Measurements from ENCODE around the gene PTPRN2. TPM values are rescaled to one million over a fixed set of nuclear protein-coding genes. Genes with fewer than 3 reads are reported as not detected.

PTPRN2 gene
- total and polyA plus RNA-seq, 2 of the 8 experiments (the other 6 are each of a cell fraction or from before 2014, with no cell fraction given) = 2.6 to 4.5 TPM

DNA sequence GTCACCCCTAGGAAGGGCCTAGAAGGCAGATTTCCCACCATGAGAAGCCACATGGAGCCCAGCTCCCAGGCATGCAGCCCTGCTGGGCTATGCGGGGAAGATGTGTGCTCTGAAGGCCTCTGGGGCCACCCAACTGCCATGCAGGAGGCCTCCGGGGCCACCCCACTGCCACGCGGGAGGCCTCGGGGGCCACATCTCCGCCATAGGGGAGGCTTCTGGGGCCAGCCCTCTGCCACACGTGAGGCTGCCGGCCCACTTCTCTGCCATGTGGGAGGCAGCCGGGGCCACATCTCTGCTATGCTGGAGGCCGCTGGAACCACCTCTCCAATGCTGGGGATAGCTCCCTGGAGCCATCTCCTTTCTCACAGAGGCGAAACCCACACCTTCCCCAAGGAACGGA, 799.0 kb downstream of the PTPRN2 start:
- WGBS, 2 experiments (ENCODE audit: extremely low coverage in 1 of 2, insufficient coverage in 1 of 2, insufficient read length in 1 of 2, insufficient replicate concordance in 2 of 2, low coverage in 1 of 2, low lambda C conversion rate in 2 of 2, missing lambda C conversion rate in 1 of 2) = 91% methylated on average over 12 of the region's 12 CpGs; no CpG with 5 or more reads in 1 of the 2 experiments
- FAIRE-seq = no peak
- TF ChIP-seq CBX8 (IDR thresholded peaks at IDR 0.05; ENCODE audit: borderline replicate concordance, low read depth, low read length) (no peak), SP1 (IDR thresholded peaks at IDR 0.05; ENCODE audit: low read depth, low read length) (no peak), SUZ12 (IDR thresholded peaks at IDR 0.05; ENCODE audit: low read length) (no peak), CTBP2 (IDR thresholded peaks at IDR 0.05; ENCODE audit: borderline replicate concordance, insufficient read depth, insufficient read length, low read length) (no peak), BRCA1 (IDR thresholded peaks at IDR 0.05; ENCODE audit: low read depth, low read length) (no peak), GABPA (IDR thresholded peaks at IDR 0.05; ENCODE audit: borderline replicate concordance, insufficient read depth, low read length) (no peak), SP4 (IDR thresholded peaks at IDR 0.05; ENCODE audit: low read length) (no peak), POLR2A (IDR thresholded peaks at IDR 0.05; ENCODE audit: control extremely low read depth in 1 of 2, low read depth in 2 of 2, low read length in 2 of 2) (no peak), TAF7 (optimal IDR thresholded peaks at IDR 0.05; ENCODE audit: borderline replicate concordance, low read depth, low read length) (no peak), BACH1 (IDR thresholded peaks at IDR 0.05; ENCODE audit: low read length) (no peak), TEAD4 (IDR thresholded peaks at IDR 0.05; ENCODE audit: low read depth, low read length) (no peak), HDAC6 (IDR thresholded peaks at IDR 0.05; ENCODE audit: low read depth, low read length) (no peak)
- TF ChIP-seq, protein P1, sequence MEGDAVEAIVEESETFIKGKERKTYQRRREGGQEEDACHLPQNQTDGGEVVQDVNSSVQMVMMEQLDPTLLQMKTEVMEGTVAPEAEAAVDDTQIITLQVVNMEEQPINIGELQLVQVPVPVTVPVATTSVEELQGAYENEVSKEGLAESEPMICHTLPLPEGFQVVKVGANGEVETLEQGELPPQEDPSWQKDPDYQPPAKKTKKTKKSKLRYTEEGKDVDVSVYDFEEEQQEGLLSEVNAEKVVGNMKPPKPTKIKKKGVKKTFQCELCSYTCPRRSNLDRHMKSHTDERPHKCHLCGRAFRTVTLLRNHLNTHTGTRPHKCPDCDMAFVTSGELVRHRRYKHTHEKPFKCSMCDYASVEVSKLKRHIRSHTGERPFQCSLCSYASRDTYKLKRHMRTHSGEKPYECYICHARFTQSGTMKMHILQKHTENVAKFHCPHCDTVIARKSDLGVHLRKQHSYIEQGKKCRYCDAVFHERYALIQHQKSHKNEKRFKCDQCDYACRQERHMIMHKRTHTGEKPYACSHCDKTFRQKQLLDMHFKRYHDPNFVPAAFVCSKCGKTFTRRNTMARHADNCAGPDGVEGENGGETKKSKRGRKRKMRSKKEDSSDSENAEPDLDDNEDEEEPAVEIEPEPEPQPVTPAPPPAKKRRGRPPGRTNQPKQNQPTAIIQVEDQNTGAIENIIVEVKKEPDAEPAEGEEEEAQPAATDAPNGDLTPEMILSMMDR (IDR thresholded peaks at IDR 0.05; ENCODE audit: control extremely low read depth in 1 of 3, insufficient read depth in 1 of 3, low read depth in 1 of 3, low read length in 3 of 3) = no peak

More for the DNA sequence above, 799.0 kb downstream of the PTPRN2 start:
- H3K27me3 ChIP-seq (replicated peaks in 1 of 4; ENCODE audit: control insufficient read depth in 3 of 4, extremely low read depth in 1 of 4, insufficient read depth in 3 of 4, low read length in 3 of 4) = no peaks in the 10 kb centered on the region; a peak in 1 of 7 replicates
- no peak overlapping the region for H4K91ac ChIP-seq (replicated peaks; ENCODE audit: insufficient read length, low read length)
- no peaks in the 10 kb centered on the region for H3K79me2 ChIP-seq (ENCODE audit: control insufficient read depth in 1 of 2, insufficient read depth in 2 of 2, low read length in 2 of 2)
- H4K20me1 ChIP-seq (replicated peaks in 1 of 2; ENCODE audit: control insufficient read depth in 1 of 2, insufficient read depth in 2 of 2, low read length in 2 of 2) = peaks cover 0 to 7% of the 10 kb centered on the region in 2 experiments
- H2AFZ ChIP-seq (ENCODE audit: low read length) = no peak overlapping the region
- H2BK5ac ChIP-seq (ENCODE audit: low read depth, low read length) = no peak overlapping the region
- no peak overlapping the region for H3K9ac ChIP-seq (replicated peaks in 1 of 4; ENCODE audit: extremely low read depth in 1 of 4, low read depth in 3 of 4, low read length in 3 of 4)
- H2BK15ac ChIP-seq (ENCODE audit: low read length) = no peak overlapping the region
- H3K4me1 ChIP-seq (replicated peaks in 1 of 4; ENCODE audit: control insufficient read depth in 3 of 4, insufficient read depth in 4 of 4, low read length in 3 of 4) = peaks cover 0 to 15% (median 7%) of the 10 kb centered on the region in 4 experiments; a peak in 4 of 7 replicates
- DNase-seq (ENCODE audit: low read depth in 1 of 2, low spot score in 2 of 2) = no peak
- no peak overlapping the region for H2AK5ac ChIP-seq (ENCODE audit: low read depth, low read length)
- no peaks in the 10 kb centered on the region for H3K36me3 ChIP-seq (ENCODE audit: control insufficient read depth in 2 of 4, insufficient read depth in 4 of 4, low read length in 3 of 4)
- no peaks in the 10 kb centered on the region for H3K9me3 ChIP-seq (ENCODE audit: insufficient read depth in 2 of 2, low read depth in 1 of 2, low read length in 1 of 2)
- H3K4ac ChIP-seq (replicated peaks; ENCODE audit: insufficient read length, low read depth, low read length) = no peak overlapping the region
- H2BK20ac ChIP-seq (ENCODE audit: low read length) = no peak overlapping the region
- no peak overlapping the region for H2BK120ac ChIP-seq (replicated peaks; ENCODE audit: low read depth, low read length)
- H3K56ac ChIP-seq (replicated peaks; ENCODE audit: insufficient read length, low read depth, low read length) = no peak overlapping the region
- no peak overlapping the region for H2BK12ac ChIP-seq (ENCODE audit: low read depth, low read length)
- H4K5ac ChIP-seq (ENCODE audit: insufficient read length, low read depth, low read length) = no peak overlapping the region
- POLR2A ChIA-PET (ENCODE audit: partially characterized antibody) = no interaction called here
- no peak overlapping the region for H3K18ac ChIP-seq (ENCODE audit: extremely low read depth, low read length)
- no peak overlapping the region for H3K23ac ChIP-seq (ENCODE audit: insufficient read length)
- CTCF ChIA-PET (ENCODE audit: partially characterized antibody) = interaction anchor here (1.0 to 1.4 kb wide), 3 partner anchors 9 to 314 kb away, joined by 3 to 7 read pairs (median 3); no protein-coding TSS in a partner anchor
- H3K79me1 ChIP-seq (ENCODE audit: low read depth, low read length) = no peaks in the 10 kb centered on the region
- H3K4me2 ChIP-seq (ENCODE audit: insufficient read depth in 1 of 2, low read depth in 2 of 2, low read length in 2 of 2) = no peak overlapping the region
- H4K8ac ChIP-seq (ENCODE audit: extremely low read depth, insufficient read depth, low read length) = no peak overlapping the region
- peaks cover 9% of the 10 kb centered on the region; the same call in 1 of the 2 replicates for H3K23me2 ChIP-seq (ENCODE audit: low read depth, low read length)
- no peak overlapping the region for H3K14ac ChIP-seq (ENCODE audit: insufficient read length)
- no peak overlapping the region for H3K4me3 ChIP-seq (ENCODE audit: extremely low read depth in 1 of 4, insufficient read depth in 2 of 4, low read depth in 3 of 4, low read length in 4 of 4)
- no peak overlapping the region for H3K27ac ChIP-seq (ENCODE audit: low read depth, low read length)

All from H1 (cell line).